ENCODE data around the gene NEK7.

NEK7 gene

GRCh38 chr1:198117267-198117666 lies 39.5 kb upstream of the NEK7 start:
- peak; percentile 38 for DNase-seq (ENCODE audit: low read depth)

GRCh38 chr1:198118134-198118533 lies 38.7 kb upstream of the NEK7 start:
- no peak overlapping the region for H3K4me3 ChIP-seq (ENCODE audit: low read depth, low read length)
- peak; percentile 93 for DNase-seq (ENCODE audit: low read depth)
- no peak for TF ChIP-seq CTCF (conservative IDR thresholded peaks at IDR 0.05; ENCODE audit: low read depth, low read length)

More at GRCh38 chr1:198117267-198117666, 39.5 kb upstream of the NEK7 start:
- no peak overlapping the region for H3K4me3 ChIP-seq (ENCODE audit: low read depth, low read length)
- no peak for TF ChIP-seq CTCF (conservative IDR thresholded peaks at IDR 0.05; ENCODE audit: low read depth, low read length)

- TF ChIP-seq CTCF (conservative IDR thresholded peaks at IDR 0.05; ENCODE audit: low read depth, low read length): no peak
- H3K4me3 ChIP-seq (ENCODE audit: low read depth, low read length): no peak overlapping the region
- DNase-seq (ENCODE audit: low read depth): no peak
These were observed 36.9 kb upstream of the NEK7 start for GRCh38 chr1:198119906-198120305.

GRCh38 chr1:198121056-198121826 lies 35.6 kb upstream of the NEK7 start:
- peak; percentile 90 for DNase-seq (ENCODE audit: low read depth)
- TF ChIP-seq CTCF (conservative IDR thresholded peaks at IDR 0.05; ENCODE audit: low read depth, low read length): no peak
- no peak overlapping the region for H3K4me3 ChIP-seq (ENCODE audit: low read depth, low read length)

GRCh38 chr1:198122693-198123092 lies 34.1 kb upstream of the NEK7 start:
- no peak for TF ChIP-seq CTCF (conservative IDR thresholded peaks at IDR 0.05; ENCODE audit: low read depth, low read length)
- DNase-seq (ENCODE audit: low read depth): peak; percentile 32
- no peak overlapping the region for H3K4me3 ChIP-seq (ENCODE audit: low read depth, low read length)

- TF ChIP-seq CTCF (conservative IDR thresholded peaks at IDR 0.05; ENCODE audit: low read depth, low read length): no peak
- DNase-seq (ENCODE audit: low read depth): peak; percentile 90
- H3K4me3 ChIP-seq (ENCODE audit: low read depth, low read length): no peak overlapping the region
These were observed 33.7 kb upstream of the NEK7 start for GRCh38 chr1:198123133-198123532.

GRCh38 chr1:198124673-198125072 lies 32.1 kb upstream of the NEK7 start:
- DNase-seq (ENCODE audit: low read depth): no peak
- no peak for TF ChIP-seq CTCF (conservative IDR thresholded peaks at IDR 0.05; ENCODE audit: low read depth, low read length)

More at GRCh38 chr1:198124673-198125072, 32.1 kb upstream of the NEK7 start:
- no peak overlapping the region for H3K4me3 ChIP-seq (ENCODE audit: low read depth, low read length)
